Mesenchymal stem cell (in vitro differentiated cells and primary cell): Measurements from ENCODE around the gene ZNF507.
"Not testable (repeated sequence)": the region's sequence is repeated elsewhere in the genome, so short reads cannot be mapped to it uniquely, and the experiment has no call there.

Experiments used
- DNase-seq: peaks from one replicate; pipeline ENCODE4 v3.0.0-alpha.2; 2013
- H2AFZ ChIP-seq: one replicate; pipeline ENCODE4 v1.6.1; 2013; ENCODE audit warnings: low read depth, mild to moderate bottlenecking, control low read depth, inconsistent platforms, low read length, moderate library complexity
- H2AK5ac ChIP-seq: 2 replicates; pipeline ENCODE4 v1.6.1; 2013; ENCODE audit warnings: low read length, moderate library complexity, mild to moderate bottlenecking, inconsistent platforms; ENCODE audit not compliant: severe bottlenecking
- H2BK120ac ChIP-seq: one replicate; pipeline ENCODE4 v1.6.1; 2013; ENCODE audit warnings: low read depth, mild to moderate bottlenecking, inconsistent platforms, low read length, moderate library complexity
- H2BK12ac ChIP-seq, 2 experiments: one replicate each; pipeline ENCODE4 v1.6.1; 2013; ENCODE audit warnings: inconsistent platforms in 2 of 2, low read length in 2 of 2, mild to moderate bottlenecking in 2 of 2, moderate library complexity in 2 of 2, control low read depth in 1 of 2
- H2BK15ac ChIP-seq: one replicate; pipeline ENCODE4 v1.6.1; 2013; ENCODE audit warnings: mild to moderate bottlenecking, low read depth, inconsistent platforms; ENCODE audit not compliant: poor library complexity, severe bottlenecking
- H2BK5ac ChIP-seq: 2 replicates; pipeline ENCODE4 v1.6.1; 2013; ENCODE audit warnings: low read depth, mild to moderate bottlenecking, low read length, control low read depth, inconsistent platforms; ENCODE audit not compliant: poor library complexity, severe bottlenecking
- H3K14ac ChIP-seq, 2 experiments: one replicate each; pipeline ENCODE4 v1.6.1; 2013; ENCODE audit warnings: inconsistent platforms in 2 of 2, low read length in 2 of 2, control low read depth in 1 of 2, mild to moderate bottlenecking in 1 of 2, moderate library complexity in 1 of 2
- H3K18ac ChIP-seq, 2 experiments: one replicate each; pipeline ENCODE4 v1.6.1; 2013; ENCODE audit warnings: inconsistent platforms in 2 of 2, low read length in 2 of 2, control low read depth in 1 of 2, low read depth in 1 of 2, mild to moderate bottlenecking in 1 of 2
- H3K23ac ChIP-seq, 2 experiments: one replicate each; pipeline ENCODE4 v1.6.1; 2013; ENCODE audit warnings: inconsistent platforms in 2 of 2, low read length in 2 of 2, mild to moderate bottlenecking in 2 of 2, moderate library complexity in 2 of 2, control low read depth in 1 of 2
- H3K27ac ChIP-seq: 2 replicates; pipeline ENCODE4 v1.5.1; 2013; ENCODE audit warnings: mild to moderate bottlenecking, moderate library complexity, low read length, control low read depth, inconsistent platforms; ENCODE audit not compliant: poor library complexity, severe bottlenecking
- H3K27me3 ChIP-seq, 2 experiments: 2 replicates each; pipeline versions ENCODE4 v1.6.1 to v1.7.0; 2013; ENCODE audit warnings: low read length in 2 of 2, mild to moderate bottlenecking in 2 of 2, moderate library complexity in 2 of 2, control low read depth in 1 of 2, inconsistent platforms in 1 of 2; ENCODE audit not compliant: control insufficient read depth in 1 of 2, insufficient read depth in 1 of 2
- H3K36me3 ChIP-seq, 2 experiments: 2 replicates each; pipeline versions ENCODE4 v1.6.1 to v1.7.0; 2013; ENCODE audit warnings: low read length in 2 of 2, control low read depth in 1 of 2, inconsistent platforms in 1 of 2, low read depth in 1 of 2, mild to moderate bottlenecking in 1 of 2; ENCODE audit not compliant: insufficient read depth in 2 of 2, control insufficient read depth in 1 of 2
- H3K4ac ChIP-seq, 2 experiments: one replicate each; pipeline ENCODE4 v1.6.1; 2013; ENCODE audit warnings: inconsistent platforms in 2 of 2, low read length in 2 of 2, mild to moderate bottlenecking in 2 of 2, moderate library complexity in 2 of 2, control low read depth in 1 of 2, low read depth in 1 of 2
- H3K4me1 ChIP-seq: 2 replicates; pipeline ENCODE4 v1.6.1; 2013; ENCODE audit warnings: low read depth, low read length, control low read depth; ENCODE audit not compliant: control insufficient read depth, insufficient read depth
- H3K4me2 ChIP-seq: 2 replicates; pipeline ENCODE4 v1.6.1; 2013; ENCODE audit warnings: low read length, mild to moderate bottlenecking, inconsistent platforms; ENCODE audit not compliant: poor library complexity, severe bottlenecking
- H3K4me3 ChIP-seq, 2 experiments: 2 replicates each; pipeline versions ENCODE4 v1.5.1 to v1.7.0; 2013; ENCODE audit warnings: low read length in 2 of 2, mild to moderate bottlenecking in 2 of 2, control low read depth in 1 of 2, low read depth in 1 of 2; ENCODE audit not compliant: insufficient read depth in 1 of 2
- H3K79me1 ChIP-seq: replicated peaks from 2 replicates; pipeline ENCODE4 v1.6.1; 2013; ENCODE audit warnings: mild to moderate bottlenecking, control low read depth, low read length, inconsistent platforms; ENCODE audit not compliant: poor library complexity, severe bottlenecking
- H3K9ac ChIP-seq: 2 replicates; pipeline ENCODE4 v1.7.0; 2013; ENCODE audit warnings: mild to moderate bottlenecking, low read length, moderate library complexity
- H3K9me3 ChIP-seq: 2 replicates; pipeline ENCODE4 v1.7.0; 2013; ENCODE audit warnings: mild to moderate bottlenecking, low read length; ENCODE audit not compliant: control insufficient read depth
- H4K8ac ChIP-seq: one replicate; pipeline ENCODE4 v1.6.1; 2013; ENCODE audit warnings: inconsistent platforms, mild to moderate bottlenecking, low read length, moderate library complexity
- H4K91ac ChIP-seq: one replicate; pipeline ENCODE4 v1.6.1; 2013; ENCODE audit warnings: mild to moderate bottlenecking, low read length, inconsistent platforms
- WGBS: methylation state at CpG from one replicate; pipeline ENCODE4 v1.1.7; 2013; ENCODE audit warnings: mixed read lengths; 5-methylcytosine and 5-hydroxymethylcytosine counted together

Gene ZNF507

GRCh38 chr19:32373585-32374295 is 28.3 kb downstream of the ZNF507 start:
- peak overlapping the region; percentile 43 for H3K9ac ChIP-seq
- peak overlapping the region; percentile 71 for H2BK5ac ChIP-seq
- no peaks in the 10 kb centered on the region for H3K27me3 ChIP-seq
- H3K4me1 ChIP-seq: peaks cover 7% of the 10 kb centered on the region
- peak; percentile 99 for DNase-seq
- peak overlapping the region; percentile 57 for H3K4me2 ChIP-seq
- peaks cover 29 to 69% of the 10 kb centered on the region in 2 experiments for H3K36me3 ChIP-seq
- H4K8ac ChIP-seq: no peak overlapping the region
- H3K23ac ChIP-seq: no peak overlapping the region
- H3K14ac ChIP-seq: no peak overlapping the region
- H2BK15ac ChIP-seq: no peak overlapping the region
- H3K4ac ChIP-seq: no peak overlapping the region
- peaks cover 34% of the 10 kb centered on the region for H3K79me1 ChIP-seq
- H2AK5ac ChIP-seq: no peak overlapping the region
- H3K4me3 ChIP-seq: peak overlapping the region in 1 of 2 experiments; percentile 33
- no peaks in the 10 kb centered on the region for H3K9me3 ChIP-seq
- no peak overlapping the region for H2AFZ ChIP-seq
- H4K91ac ChIP-seq: no peak overlapping the region
- H2BK120ac ChIP-seq: no peak overlapping the region
- H3K18ac ChIP-seq: no peak overlapping the region
- no peak overlapping the region for H2BK12ac ChIP-seq
- H3K27ac ChIP-seq: peak overlapping the region; percentile 95
- WGBS: 0% methylated on average over 6 of the region's 10 CpGs

DNA sequence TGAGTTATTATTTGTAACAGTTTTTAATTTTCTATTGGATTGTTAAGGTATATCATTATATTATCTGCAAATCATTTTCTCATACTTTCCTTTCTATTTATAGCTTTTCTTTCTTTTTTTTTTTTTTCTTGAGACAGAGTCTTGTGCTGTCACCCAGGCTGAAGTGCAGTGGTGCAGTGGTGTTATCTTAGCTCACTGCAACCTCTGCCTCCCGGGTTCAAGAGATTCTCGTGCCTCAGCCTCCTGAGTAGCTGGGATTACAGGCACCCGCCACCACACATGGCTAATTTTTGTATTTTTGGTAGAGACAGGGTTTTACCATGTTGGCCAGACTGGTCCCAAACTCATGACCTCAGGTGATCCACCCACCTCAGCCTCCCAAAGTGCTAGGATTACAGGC is 29.0 kb downstream of the ZNF507 start:
- not testable (repeated sequence) for H2BK120ac ChIP-seq, H2BK15ac ChIP-seq, H2BK5ac ChIP-seq, H3K23ac ChIP-seq, H4K91ac ChIP-seq, H3K9me3 ChIP-seq, H4K8ac ChIP-seq, H3K4me2 ChIP-seq, H3K14ac ChIP-seq, H2AK5ac ChIP-seq, H3K27ac ChIP-seq, H3K27me3 ChIP-seq, H3K4me1 ChIP-seq, DNase-seq, H2AFZ ChIP-seq
- peak overlapping the region in 1 of 2 experiments; percentile 76 for H3K18ac ChIP-seq
- peak overlapping the region; percentile 43 for H3K9ac ChIP-seq
- peak overlapping the region; percentile 39 to 69 for H2BK12ac ChIP-seq
- peaks cover 32 to 69% of the 10 kb centered on the region in 2 experiments for H3K36me3 ChIP-seq
- H3K4ac ChIP-seq: peak overlapping the region in 1 of 2 experiments; percentile 75
- 92% methylated on average over 3 of the region's 3 CpGs for WGBS
- peak overlapping the region in 1 of 2 experiments; percentile 33 for H3K4me3 ChIP-seq
- H3K79me1 ChIP-seq: peaks cover 32% of the 10 kb centered on the region

DNA sequence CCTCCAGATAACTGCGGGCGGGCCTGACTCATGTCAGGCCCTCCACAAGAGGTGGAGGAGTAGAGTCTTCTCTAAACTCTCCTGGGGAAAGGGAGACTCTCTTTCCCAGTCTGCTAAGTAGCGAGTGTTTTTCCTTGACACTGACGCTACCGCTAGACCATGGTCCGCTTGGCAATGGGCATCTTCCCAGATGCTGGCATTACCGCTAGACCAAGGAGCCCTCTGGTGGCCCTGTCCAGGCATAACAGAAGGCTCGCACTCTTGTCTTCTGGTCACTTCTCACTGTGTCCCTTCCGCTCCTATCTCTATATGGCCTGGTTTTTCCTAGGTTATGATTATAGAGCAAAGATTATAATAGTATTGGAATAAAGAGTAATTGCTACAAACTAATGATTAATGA is 31.7 kb downstream of the ZNF507 start:
- H3K4me1 ChIP-seq, H2AK5ac ChIP-seq, H2BK120ac ChIP-seq, DNase-seq, H4K91ac ChIP-seq, H3K14ac ChIP-seq, H3K18ac ChIP-seq, H2BK5ac ChIP-seq, H3K9me3 ChIP-seq, H3K27ac ChIP-seq, H3K4me3 ChIP-seq, H3K27me3 ChIP-seq, H2BK12ac ChIP-seq, H3K9ac ChIP-seq, H3K4ac ChIP-seq, H2AFZ ChIP-seq, H4K8ac ChIP-seq, H3K23ac ChIP-seq, H2BK15ac ChIP-seq, H3K4me2 ChIP-seq: not testable (repeated sequence)
- 94% methylated on average over 8 of the region's 9 CpGs for WGBS
- Histone ChIP-seq H3K36me3 (peaks cover 32 to 78% of the 10 kb centered on the region in 2 experiments), H3K79me1 (peaks cover 30% of the 10 kb centered on the region)

DNA sequence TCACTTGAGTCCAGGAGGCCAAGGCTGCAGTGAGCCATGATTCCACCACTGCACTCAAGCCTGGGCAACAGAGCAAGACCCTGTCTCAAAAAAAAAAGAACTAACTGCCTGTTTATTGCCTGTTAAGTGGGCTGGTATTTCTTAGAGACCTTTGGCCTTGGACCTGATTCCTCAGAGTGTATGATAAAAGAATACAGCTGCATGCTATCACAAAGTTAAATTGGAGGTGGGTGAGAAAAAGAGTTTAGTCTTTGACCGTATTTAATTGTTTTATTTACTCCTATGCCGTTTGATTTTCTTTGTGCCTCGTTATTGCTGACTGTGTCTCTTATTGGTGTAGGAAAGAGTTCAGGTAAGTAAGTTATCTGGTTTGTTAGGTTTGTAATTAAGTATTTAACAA is 34.9 kb downstream of the ZNF507 start:
- WGBS: 97% methylated on average over 3 of the region's 3 CpGs
- Histone ChIP-seq H3K4me2 (no peak overlapping the region), H2BK5ac (no peak overlapping the region), H3K4me3 (no peak overlapping the region), H3K9me3 (no peaks in the 10 kb centered on the region), H4K91ac (no peak overlapping the region), H2BK15ac (no peak overlapping the region), H2BK120ac (no peak overlapping the region), H3K36me3 (peaks cover 26 to 89% of the 10 kb centered on the region in 2 experiments), H3K27ac (no peak overlapping the region), H2AFZ (no peak overlapping the region), H3K18ac (no peak overlapping the region), H3K14ac (no peak overlapping the region), H2AK5ac (no peak overlapping the region), H3K79me1 (peaks cover 24% of the 10 kb centered on the region), H3K4ac (no peak overlapping the region), H2BK12ac (no peak overlapping the region), H3K4me1 (no peaks in the 10 kb centered on the region), H3K9ac (no peak overlapping the region), H3K27me3 (no peaks in the 10 kb centered on the region), H4K8ac (no peak overlapping the region), H3K23ac (no peak overlapping the region)
- DNase-seq: no peak
